HL-60 (cell line): ENCODE results near the gene GRAMD4.

Experiments
- POLR2AphosphoS5 ChIP-seq: IDR thresholded peaks from 2 replicates; pipeline ENCODE4 v1.6.1; 2012; ENCODE audit warnings: low read depth
- TF ChIP-seq, protein P1 (sequence below): IDR thresholded peaks from one replicate; pipeline ENCODE4 v1.5.1; 2011; ENCODE audit warnings: low read length, control low read depth, inconsistent platforms; ENCODE audit not compliant: insufficient read depth
- TF ChIP-seq, protein P2 (sequence below): IDR thresholded peaks from 2 replicates; pipeline ENCODE4 v1.6.1; 2012; ENCODE audit warnings: low read depth; ENCODE audit not compliant: insufficient replicate concordance

DNA sequence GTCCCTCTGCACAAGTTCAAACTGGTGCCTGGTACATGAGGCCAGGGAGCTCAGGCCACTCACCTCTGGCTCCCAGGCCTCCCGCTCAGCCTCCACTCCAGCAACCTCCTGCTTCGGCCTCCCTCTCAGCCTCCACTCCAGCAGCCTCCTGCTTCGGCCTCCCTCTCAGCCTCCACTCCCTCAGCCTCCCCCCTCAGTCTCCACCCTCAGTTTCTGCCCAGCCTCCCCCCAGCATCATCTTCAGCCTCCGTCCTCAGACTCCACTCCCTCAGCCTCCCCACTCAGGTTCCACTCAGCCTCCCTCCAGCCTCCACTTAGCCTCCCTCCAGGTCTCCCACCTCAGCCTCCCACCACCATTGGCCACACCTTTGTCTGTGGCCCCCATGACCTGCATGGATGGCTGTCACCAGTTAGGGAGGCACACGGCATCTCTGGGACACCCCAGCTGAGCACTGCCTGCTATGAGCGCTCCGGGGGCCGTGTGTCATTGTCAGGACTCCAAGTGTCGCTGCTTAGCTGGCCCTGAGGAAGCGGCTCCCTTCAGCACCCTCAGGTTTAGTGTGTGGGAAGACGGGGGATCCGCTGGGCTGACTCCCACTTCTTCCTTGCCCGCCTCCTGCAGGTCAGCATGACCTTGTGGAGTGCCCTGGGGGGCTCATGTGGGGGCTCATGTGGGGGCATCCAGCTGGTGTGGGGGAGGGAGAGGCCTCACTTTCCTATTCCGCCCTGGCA, 39.0 kb downstream of the GRAMD4 start:
- TF ChIP-seq, protein P1, sequence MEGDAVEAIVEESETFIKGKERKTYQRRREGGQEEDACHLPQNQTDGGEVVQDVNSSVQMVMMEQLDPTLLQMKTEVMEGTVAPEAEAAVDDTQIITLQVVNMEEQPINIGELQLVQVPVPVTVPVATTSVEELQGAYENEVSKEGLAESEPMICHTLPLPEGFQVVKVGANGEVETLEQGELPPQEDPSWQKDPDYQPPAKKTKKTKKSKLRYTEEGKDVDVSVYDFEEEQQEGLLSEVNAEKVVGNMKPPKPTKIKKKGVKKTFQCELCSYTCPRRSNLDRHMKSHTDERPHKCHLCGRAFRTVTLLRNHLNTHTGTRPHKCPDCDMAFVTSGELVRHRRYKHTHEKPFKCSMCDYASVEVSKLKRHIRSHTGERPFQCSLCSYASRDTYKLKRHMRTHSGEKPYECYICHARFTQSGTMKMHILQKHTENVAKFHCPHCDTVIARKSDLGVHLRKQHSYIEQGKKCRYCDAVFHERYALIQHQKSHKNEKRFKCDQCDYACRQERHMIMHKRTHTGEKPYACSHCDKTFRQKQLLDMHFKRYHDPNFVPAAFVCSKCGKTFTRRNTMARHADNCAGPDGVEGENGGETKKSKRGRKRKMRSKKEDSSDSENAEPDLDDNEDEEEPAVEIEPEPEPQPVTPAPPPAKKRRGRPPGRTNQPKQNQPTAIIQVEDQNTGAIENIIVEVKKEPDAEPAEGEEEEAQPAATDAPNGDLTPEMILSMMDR = no peak
- no peak for TF ChIP-seq POLR2AphosphoS5
- TF ChIP-seq, protein P2, sequence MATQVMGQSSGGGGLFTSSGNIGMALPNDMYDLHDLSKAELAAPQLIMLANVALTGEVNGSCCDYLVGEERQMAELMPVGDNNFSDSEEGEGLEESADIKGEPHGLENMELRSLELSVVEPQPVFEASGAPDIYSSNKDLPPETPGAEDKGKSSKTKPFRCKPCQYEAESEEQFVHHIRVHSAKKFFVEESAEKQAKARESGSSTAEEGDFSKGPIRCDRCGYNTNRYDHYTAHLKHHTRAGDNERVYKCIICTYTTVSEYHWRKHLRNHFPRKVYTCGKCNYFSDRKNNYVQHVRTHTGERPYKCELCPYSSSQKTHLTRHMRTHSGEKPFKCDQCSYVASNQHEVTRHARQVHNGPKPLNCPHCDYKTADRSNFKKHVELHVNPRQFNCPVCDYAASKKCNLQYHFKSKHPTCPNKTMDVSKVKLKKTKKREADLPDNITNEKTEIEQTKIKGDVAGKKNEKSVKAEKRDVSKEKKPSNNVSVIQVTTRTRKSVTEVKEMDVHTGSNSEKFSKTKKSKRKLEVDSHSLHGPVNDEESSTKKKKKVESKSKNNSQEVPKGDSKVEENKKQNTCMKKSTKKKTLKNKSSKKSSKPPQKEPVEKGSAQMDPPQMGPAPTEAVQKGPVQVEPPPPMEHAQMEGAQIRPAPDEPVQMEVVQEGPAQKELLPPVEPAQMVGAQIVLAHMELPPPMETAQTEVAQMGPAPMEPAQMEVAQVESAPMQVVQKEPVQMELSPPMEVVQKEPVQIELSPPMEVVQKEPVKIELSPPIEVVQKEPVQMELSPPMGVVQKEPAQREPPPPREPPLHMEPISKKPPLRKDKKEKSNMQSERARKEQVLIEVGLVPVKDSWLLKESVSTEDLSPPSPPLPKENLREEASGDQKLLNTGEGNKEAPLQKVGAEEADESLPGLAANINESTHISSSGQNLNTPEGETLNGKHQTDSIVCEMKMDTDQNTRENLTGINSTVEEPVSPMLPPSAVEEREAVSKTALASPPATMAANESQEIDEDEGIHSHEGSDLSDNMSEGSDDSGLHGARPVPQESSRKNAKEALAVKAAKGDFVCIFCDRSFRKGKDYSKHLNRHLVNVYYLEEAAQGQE = no peak
